Naive B cell (primary cell): Measurements from ENCODE around the gene NPRL2. TPM values are rescaled to one million over a fixed set of nuclear protein-coding genes. Genes with fewer than 3 reads are reported as not detected.
A peak's percentile ranks its signal among the peaks of the same experiment; 100 is the strongest.

Source experiments
- ATAC-seq, 2 donors: fragments of 150-1000 bp; cut with Tn5 transposase; 2 replicates each; pipeline ENCODE4 v1.10.0; 2021; ENCODE audit warnings: low read depth in 2 of 2, mild to moderate bottlenecking in 2 of 2, moderate library complexity in 2 of 2
- DNase-seq: peaks from one replicate; pipeline ENCODE4 v3.0.0; 2022
- H3K27ac Mint-ChIP-seq, 6 donors: one replicate each; pipeline ENCODE4 v1.8.0; 2020 to 2022; ENCODE audit warnings: mild to moderate bottlenecking in 6 of 6, mixed read lengths in 6 of 6, moderate library complexity in 5 of 6, inconsistent platforms in 2 of 6
- H3K27me3 Mint-ChIP-seq, 3 donors: one replicate each; pipeline ENCODE4 v1.8.0; 2021 to 2022; ENCODE audit warnings: mixed read lengths in 3 of 3, mild to moderate bottlenecking in 1 of 3
- H3K36me3 Mint-ChIP-seq, 2 donors: one replicate each; pipeline ENCODE4 v1.8.0; 2020 to 2022; ENCODE audit warnings: mixed read lengths in 2 of 2, inconsistent platforms in 1 of 2, mild to moderate bottlenecking in 1 of 2
- H3K4me1 Mint-ChIP-seq, 3 donors: one replicate each; pipeline ENCODE4 v1.8.0; 2020 to 2022; ENCODE audit warnings: mixed read lengths in 3 of 3, inconsistent platforms in 1 of 3, mild to moderate bottlenecking in 1 of 3, moderate library complexity in 1 of 3
- H3K4me3 Mint-ChIP-seq, 8 donors: one replicate each; pipeline ENCODE4 v1.8.0; 2020 to 2022; ENCODE audit warnings: mild to moderate bottlenecking in 8 of 8, mixed read lengths in 8 of 8, moderate library complexity in 8 of 8, inconsistent platforms in 2 of 8
- H3K9me3 Mint-ChIP-seq, 7 donors: one replicate each; pipeline ENCODE4 v1.8.0; 2020 to 2022; ENCODE audit warnings: mixed read lengths in 7 of 7, mild to moderate bottlenecking in 5 of 7, inconsistent platforms in 2 of 7, moderate library complexity in 1 of 7
- polyA plus RNA-seq, 6 donors: library from polyadenylated mRNA; unstranded; fragments of 300-500 nt; fragmentation: Illumina TruSeq; gene quantifications; one replicate each; pipeline ENCODE4 v1.2.3, GENCODE V29; 2021; ENCODE audit warnings: low read depth in 6 of 6

Gene NPRL2
- polyA plus RNA-seq, 6 donors from 2014 or later = 17.9 to 31.8 (median 23.7) TPM

- peak overlapping the region; percentile 88 to 95 (median 92) for H3K4me3 Mint-ChIP-seq
- DNase-seq (no peak), ATAC-seq (no peak)
Measured at GRCh38 chr3:50365842-50366220, 15.3 kb upstream of the NPRL2 start.

GRCh38 chr3:50365080-50365841 is 14.7 kb upstream of the NPRL2 start:
- Mint-ChIP-seq H3K27ac (peak overlapping the region; percentile 91 to 96 (median 95)), H3K4me1 (peaks cover 23 to 26% (median 23%) of the 10 kb centered on the region in 3 donors), H3K9me3 (no peaks in the 10 kb centered on the region), H3K27me3 (no peaks in the 10 kb centered on the region), H3K36me3 (no peaks in the 10 kb centered on the region), H3K4me3 (peak overlapping the region; percentile 88 to 95 (median 92))
- DNase-seq = peak; percentile 91
- ATAC-seq = peak; percentile 97

More at GRCh38 chr3:50365842-50366220, 15.3 kb upstream of the NPRL2 start:
- Mint-ChIP-seq H3K27me3 (peaks cover 0 to 3% (median 3%) of the 10 kb centered on the region in 3 donors), H3K9me3 (no peaks in the 10 kb centered on the region), H3K27ac (peak overlapping the region; percentile 91 to 96 (median 95)), H3K4me1 (peaks cover 22 to 26% (median 23%) of the 10 kb centered on the region in 3 donors), H3K36me3 (no peaks in the 10 kb centered on the region)

- Mint-ChIP-seq H3K4me1 (peaks cover 24 to 30% (median 27%) of the 10 kb centered on the region in 3 donors), H3K36me3 (no peaks in the 10 kb centered on the region), H3K9me3 (no peaks in the 10 kb centered on the region), H3K4me3 (peak overlapping the region; percentile 86 to 95 (median 90)), H3K27ac (peak overlapping the region in 1 of 6 donors; percentile 91), H3K27me3 (no peaks in the 10 kb centered on the region)
- DNase-seq (peak; percentile 29), ATAC-seq (peak; percentile 7 to 8)
Measured at GRCh38 chr3:50364573-50365079, 14.1 kb upstream of the NPRL2 start.

GRCh38 chr3:50359760-50360110 is 9.2 kb upstream of the NPRL2 start:
- no peak for DNase-seq
- peak; percentile 3 to 4 for ATAC-seq
- Mint-ChIP-seq H3K4me3 (peak overlapping the region; percentile 95 to 98 (median 97)), H3K4me1 (peaks cover 29 to 54% (median 49%) of the 10 kb centered on the region in 3 donors), H3K9me3 (no peaks in the 10 kb centered on the region), H3K27ac (peak overlapping the region; percentile 69 to 97 (median 96)), H3K27me3 (no peaks in the 10 kb centered on the region), H3K36me3 (no peaks in the 10 kb centered on the region)

GRCh38 chr3:50358911-50359759 is 8.6 kb upstream of the NPRL2 start, which contains the start of gene TMEM115:
TMEM115 (minus strand) TSS chr3:50359521; CDS start chr3:50359063, 458 bp downstream.
- no peaks in the 10 kb centered on the region for H3K27me3 Mint-ChIP-seq
- DNase-seq = peak; percentile 93
- H3K36me3 Mint-ChIP-seq = peaks cover 0 to 5% of the 10 kb centered on the region in 2 donors
- ATAC-seq = peak; percentile 100
- H3K27ac Mint-ChIP-seq = peak within 1 kb of the TSS; percentile 88 to 97 (median 96)
- no peaks in the 10 kb centered on the region for H3K9me3 Mint-ChIP-seq
- H3K4me1 Mint-ChIP-seq = peaks cover 31 to 49% (median 47%) of the 10 kb centered on the region in 3 donors
- peak within 1 kb of the TSS; percentile 95 to 98 (median 97) for H3K4me3 Mint-ChIP-seq

GRCh38 chr3:50358355-50358910 is 7.9 kb upstream of the NPRL2 start:
- H3K4me1 Mint-ChIP-seq = peaks cover 30 to 48% (median 46%) of the 10 kb centered on the region in 3 donors
- ATAC-seq (no peak), DNase-seq (no peak)
- H3K4me3 Mint-ChIP-seq = peak overlapping the region; percentile 87 to 98 (median 97)
- H3K27me3 Mint-ChIP-seq = no peaks in the 10 kb centered on the region
- H3K27ac Mint-ChIP-seq = peak overlapping the region; percentile 38 to 96 (median 84)
- peaks cover 0 to 7% of the 10 kb centered on the region in 2 donors for H3K36me3 Mint-ChIP-seq
- no peaks in the 10 kb centered on the region for H3K9me3 Mint-ChIP-seq

GRCh38 chr3:50357481-50357880 is 6.9 kb upstream of the NPRL2 start:
- Mint-ChIP-seq H3K36me3 (peaks cover 0 to 7% of the 10 kb centered on the region in 2 donors), H3K4me3 (peak overlapping the region; percentile 60 to 98 (median 94)), H3K4me1 (peaks cover 27 to 49% (median 41%) of the 10 kb centered on the region in 3 donors), H3K27me3 (no peaks in the 10 kb centered on the region), H3K9me3 (no peaks in the 10 kb centered on the region), H3K27ac (peak overlapping the region in 2 of 6 donors; percentile 26 to 36)
- DNase-seq = no peak
- ATAC-seq = no peak

- H3K9me3 Mint-ChIP-seq = no peaks in the 10 kb centered on the region
- peaks cover 27 to 54% (median 47%) of the 10 kb centered on the region in 3 donors for H3K4me1 Mint-ChIP-seq
- no peaks in the 10 kb centered on the region for H3K27me3 Mint-ChIP-seq
- peak overlapping the region in 4 of 8 donors; percentile 74 to 94 (median 81) for H3K4me3 Mint-ChIP-seq
- DNase-seq = no peak
- peaks cover 0 to 7% of the 10 kb centered on the region in 2 donors for H3K36me3 Mint-ChIP-seq
- ATAC-seq = no peak
- peak overlapping the region in 2 of 6 donors; percentile 26 to 67 for H3K27ac Mint-ChIP-seq
Measured at GRCh38 chr3:50356553-50356952, 6.0 kb upstream of the NPRL2 start.

- Mint-ChIP-seq H3K27me3 (no peaks in the 10 kb centered on the region), H3K4me3 (peak overlapping the region in 5 of 8 donors; percentile 56 to 94 (median 75)), H3K4me1 (peaks cover 27 to 60% (median 53%) of the 10 kb centered on the region in 3 donors), H3K9me3 (no peaks in the 10 kb centered on the region), H3K27ac (peak overlapping the region in 3 of 6 donors; percentile 26 to 75 (median 67)), H3K36me3 (peaks cover 0 to 7% of the 10 kb centered on the region in 2 donors)
- DNase-seq (no peak), ATAC-seq (no peak)
Measured at GRCh38 chr3:50355829-50356552, 5.4 kb upstream of the NPRL2 start.

GRCh38 chr3:50354850-50355249 is 4.3 kb upstream of the NPRL2 start:
- Mint-ChIP-seq H3K27me3 (no peaks in the 10 kb centered on the region), H3K36me3 (peaks cover 0 to 7% of the 10 kb centered on the region in 2 donors), H3K4me3 (peak overlapping the region in 2 of 8 donors; percentile 38 to 56), H3K27ac (peak overlapping the region in 2 of 6 donors; percentile 63 to 81), H3K4me1 (peaks cover 36 to 66% (median 64%) of the 10 kb centered on the region in 3 donors), H3K9me3 (no peaks in the 10 kb centered on the region)
- no peak for DNase-seq
- ATAC-seq = no peak

- H3K36me3 Mint-ChIP-seq = peaks cover 0 to 7% of the 10 kb centered on the region in 2 donors
- ATAC-seq = no peak
- H3K9me3 Mint-ChIP-seq = no peaks in the 10 kb centered on the region
- no peaks in the 10 kb centered on the region for H3K27me3 Mint-ChIP-seq
- H3K4me3 Mint-ChIP-seq = peak overlapping the region in 2 of 8 donors; percentile 7 to 37
- H3K27ac Mint-ChIP-seq = peak overlapping the region in 1 of 6 donors; percentile 81
- no peak for DNase-seq
- peaks cover 32 to 66% (median 64%) of the 10 kb centered on the region in 3 donors for H3K4me1 Mint-ChIP-seq
Measured at GRCh38 chr3:50354186-50354764, 3.7 kb upstream of the NPRL2 start.
